ENCODE results near the gene RPL38.

RPL38 gene

GRCh38 chr17:74224959-74225725 lies 21.7 kb downstream of the RPL38 start:
- H3K4me3 ChIP-seq (ENCODE audit: low read length), result no peak overlapping the region
- DNase-seq (ENCODE audit: low read depth), result no peak
- TF ChIP-seq, protein P1, sequence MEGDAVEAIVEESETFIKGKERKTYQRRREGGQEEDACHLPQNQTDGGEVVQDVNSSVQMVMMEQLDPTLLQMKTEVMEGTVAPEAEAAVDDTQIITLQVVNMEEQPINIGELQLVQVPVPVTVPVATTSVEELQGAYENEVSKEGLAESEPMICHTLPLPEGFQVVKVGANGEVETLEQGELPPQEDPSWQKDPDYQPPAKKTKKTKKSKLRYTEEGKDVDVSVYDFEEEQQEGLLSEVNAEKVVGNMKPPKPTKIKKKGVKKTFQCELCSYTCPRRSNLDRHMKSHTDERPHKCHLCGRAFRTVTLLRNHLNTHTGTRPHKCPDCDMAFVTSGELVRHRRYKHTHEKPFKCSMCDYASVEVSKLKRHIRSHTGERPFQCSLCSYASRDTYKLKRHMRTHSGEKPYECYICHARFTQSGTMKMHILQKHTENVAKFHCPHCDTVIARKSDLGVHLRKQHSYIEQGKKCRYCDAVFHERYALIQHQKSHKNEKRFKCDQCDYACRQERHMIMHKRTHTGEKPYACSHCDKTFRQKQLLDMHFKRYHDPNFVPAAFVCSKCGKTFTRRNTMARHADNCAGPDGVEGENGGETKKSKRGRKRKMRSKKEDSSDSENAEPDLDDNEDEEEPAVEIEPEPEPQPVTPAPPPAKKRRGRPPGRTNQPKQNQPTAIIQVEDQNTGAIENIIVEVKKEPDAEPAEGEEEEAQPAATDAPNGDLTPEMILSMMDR (conservative IDR thresholded peaks at IDR 0.05; ENCODE audit: low read depth, low read length), result no peak

- TF ChIP-seq, protein P1 (conservative IDR thresholded peaks at IDR 0.05; ENCODE audit: low read depth, low read length), result no peak
- no peak overlapping the region for H3K4me3 ChIP-seq (ENCODE audit: low read length)
- DNase-seq (ENCODE audit: low read depth), result no peak
Observed at GRCh38 chr17:74226252-74226651, 22.8 kb downstream of the RPL38 start.

DNA sequence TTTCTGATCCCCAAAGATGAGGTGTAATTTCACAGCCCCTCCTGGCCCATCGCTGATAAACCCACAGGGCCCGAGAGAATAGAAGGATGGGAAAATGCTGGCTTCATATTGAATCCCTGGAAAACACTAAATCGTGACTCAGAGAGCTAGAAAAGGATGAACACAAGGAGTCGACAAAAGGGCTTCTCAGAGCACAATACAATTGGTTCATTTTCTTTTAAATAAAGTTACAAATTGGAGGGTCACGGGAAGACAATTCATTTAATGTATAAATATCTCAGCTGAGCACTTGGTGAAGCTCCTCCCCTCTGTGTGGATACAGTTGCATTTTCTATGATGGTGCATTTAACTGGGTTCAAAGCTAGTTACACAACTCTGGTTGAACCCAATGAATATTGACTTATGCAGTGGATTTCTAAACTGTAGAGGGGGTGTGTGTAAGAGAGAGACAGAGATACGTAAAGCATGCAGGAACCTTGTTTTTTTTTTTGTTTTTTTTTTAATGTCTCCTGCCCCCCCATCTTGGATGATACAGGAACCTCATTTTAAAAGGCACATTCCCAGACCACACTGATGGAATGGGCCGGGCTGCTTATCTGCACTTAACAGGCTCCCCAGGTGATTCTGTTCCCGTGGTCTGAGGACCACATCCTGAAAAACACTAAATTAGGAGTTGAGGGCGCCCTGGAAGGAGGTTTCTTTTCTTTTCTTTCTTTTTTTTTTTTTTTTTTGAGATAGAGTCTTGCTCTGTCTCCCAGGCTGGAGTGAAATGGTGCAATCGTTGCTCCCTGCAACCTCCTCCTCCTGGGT lies 24.0 kb downstream of the RPL38 start:
- TF ChIP-seq, protein P1 (conservative IDR thresholded peaks at IDR 0.05; ENCODE audit: low read depth, low read length), result no peak
- no peak overlapping the region for H3K4me3 ChIP-seq (ENCODE audit: low read length)
- no peak for DNase-seq (ENCODE audit: low read depth)

DNA sequence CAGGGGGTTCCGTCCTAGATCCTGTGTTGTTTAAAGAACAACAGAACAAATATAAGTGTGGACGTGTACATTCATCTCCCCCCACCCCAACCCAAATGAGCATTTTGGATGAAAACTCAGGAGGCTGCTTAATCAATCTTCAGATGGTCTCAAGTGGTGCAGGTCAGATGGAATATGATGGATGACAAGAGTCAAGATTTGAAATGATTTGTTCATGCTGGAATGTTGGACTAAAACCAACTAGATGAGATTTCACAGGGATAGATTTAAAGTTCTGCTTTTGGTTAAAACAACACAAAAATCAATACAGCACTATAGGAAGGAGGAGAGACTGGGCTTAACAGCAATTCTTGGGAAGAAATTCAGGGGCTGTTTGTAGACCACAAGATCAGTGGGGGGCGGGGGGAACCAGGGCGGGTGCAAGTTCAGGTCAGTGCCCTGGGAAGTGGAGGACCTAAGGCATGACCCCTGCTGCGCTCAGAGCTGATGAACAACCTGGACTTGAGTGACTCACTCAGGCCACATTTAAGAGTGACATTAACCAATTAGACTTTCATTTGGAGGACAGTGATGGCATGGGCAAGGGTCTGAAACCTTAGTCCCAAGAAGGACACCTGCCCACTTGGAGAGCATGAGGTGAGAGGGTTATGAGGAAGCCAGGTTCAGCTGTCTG lies 25.0 kb downstream of the RPL38 start:
- DNase-seq (ENCODE audit: low read depth), result no peak
- TF ChIP-seq, protein P1 (conservative IDR thresholded peaks at IDR 0.05; ENCODE audit: low read depth, low read length), result no peak
- H3K4me3 ChIP-seq (ENCODE audit: low read length), result no peak overlapping the region

GRCh38 chr17:74230896-74231295 lies 27.4 kb downstream of the RPL38 start:
- TF ChIP-seq, protein P1 (conservative IDR thresholded peaks at IDR 0.05; ENCODE audit: low read depth, low read length), result no peak
- DNase-seq (ENCODE audit: low read depth), result no peak
- H3K4me3 ChIP-seq (ENCODE audit: low read length), result no peak overlapping the region

- TF ChIP-seq, protein P1 (conservative IDR thresholded peaks at IDR 0.05; ENCODE audit: low read depth, low read length), result no peak
- no peak for DNase-seq (ENCODE audit: low read depth)
Observed at GRCh38 chr17:74231928-74232907, 28.7 kb downstream of the RPL38 start.

More at GRCh38 chr17:74231928-74232907, 28.7 kb downstream of the RPL38 start:
- H3K4me3 ChIP-seq (ENCODE audit: low read length), result no peak overlapping the region
